Endothelial cell of umbilical vein (primary cell): ENCODE results near the gene PLCH1. TPM values are rescaled to one million over a fixed set of nuclear protein-coding genes. Genes with fewer than 3 reads are reported as not detected.

Experiments
- BruUV-seq: library from RNA; stranded (reverse); fragments of 400-500 nt; replicated peaks from 2 replicates; lab custom pipeline; 2021; lab: Mats Ljungman, UMichigan
- CTCF ChIA-PET: fragments of 300-600, 350-600 bp; sonication (Branson Sonifier 250); formaldehyde crosslinking; loops from one replicate; lab custom pipeline; 2021; ENCODE audit warnings: antibody characterized with exemption, inconsistent platforms; lab: Charles Lee
- POLR2A ChIA-PET: fragments of 300-600, 350-600 bp; sonication (Branson Sonifier 250); formaldehyde crosslinking; loops from one replicate; lab custom pipeline; 2021; ENCODE audit warnings: antibody characterized with exemption, inconsistent platforms; lab: Charles Lee
- DNase-seq: peaks from one replicate; pipeline ENCODE4 v3.0.0-alpha.2; 2011; ENCODE audit warnings: low read depth, low spot score
- FAIRE-seq: peaks from 2 replicates; lab custom pipeline; 2011; peaks lifted over from hg19 to GRCh38; lab: Jason Lieb, UNC
- H2AFZ ChIP-seq: 2 replicates; pipeline ENCODE4 v1.6.0; 2012; ENCODE audit warnings: low read depth, low read length, control low read depth, inconsistent platforms
- H3K27ac ChIP-seq: 2 replicates; pipeline ENCODE4 v1.5.1; 2011; ENCODE audit warnings: low read depth, mild to moderate bottlenecking, control low read depth, low read length, moderate library complexity; ENCODE audit not compliant: insufficient read depth
- H3K27me3 ChIP-seq, 2 experiments: 2 replicates each; pipeline versions ENCODE4 v1.6.0 to v1.6.1; 2011; ENCODE audit warnings: low read length in 2 of 2, mixed read lengths in 1 of 2; ENCODE audit not compliant: control insufficient read depth in 2 of 2, insufficient read depth in 2 of 2
- H3K36me3 ChIP-seq, 2 experiments: 2 replicates in 1 of 2; 3 replicates in 1 of 2; pipeline ENCODE4 v1.5.1; 2011; ENCODE audit warnings: low read length in 2 of 2, mild to moderate bottlenecking in 1 of 2, moderate library complexity in 1 of 2; ENCODE audit not compliant: control insufficient read depth in 2 of 2, insufficient read depth in 2 of 2; ENCODE audit errors: extremely low read depth in 1 of 2
- H3K4me1 ChIP-seq: 3 replicates; pipeline ENCODE4 v1.5.1; 2011; ENCODE audit warnings: mild to moderate bottlenecking, low read length; ENCODE audit not compliant: control insufficient read depth, insufficient read depth; ENCODE audit errors: extremely low read depth
- H3K4me2 ChIP-seq: 2 replicates; pipeline ENCODE4 v1.6.1; 2011; ENCODE audit warnings: low read length, control low read depth, mixed read lengths; ENCODE audit not compliant: insufficient read depth
- H3K4me3 ChIP-seq, 3 experiments: fragments of 200-600 bp in 1 of 3; sonication (generic), shearing (Covaris generic) in 1 of 3; replicated peaks in 1 of 3; 2 replicates each; pipeline ENCODE4 v1.5.1; 2011 to 2016; ENCODE audit warnings: control low read depth in 3 of 3, low read length in 3 of 3, mild to moderate bottlenecking in 2 of 3, inconsistent platforms in 1 of 3, low read depth in 1 of 3, moderate library complexity in 1 of 3; ENCODE audit not compliant: insufficient read depth in 1 of 3
- H3K79me2 ChIP-seq: 2 replicates; pipeline ENCODE4 v1.6.0; 2012; ENCODE audit warnings: low read length, inconsistent platforms; ENCODE audit not compliant: control insufficient read depth, insufficient read depth
- H3K9ac ChIP-seq: replicated peaks from 2 replicates; pipeline ENCODE3; 2011; ENCODE audit warnings: low read length, control low read depth; ENCODE audit not compliant: insufficient read depth; ENCODE audit errors: extremely low read depth
- H3K9me1 ChIP-seq: replicated peaks from 3 replicates; pipeline ENCODE4 v1.6.0; 2011; ENCODE audit warnings: mild to moderate bottlenecking, low read length; ENCODE audit not compliant: control insufficient read depth, insufficient read depth; ENCODE audit errors: extremely low read depth
- H3K9me3 ChIP-seq: replicated peaks from 2 replicates; pipeline ENCODE4 v1.5.1; 2012; ENCODE audit warnings: low read length, inconsistent platforms; ENCODE audit not compliant: control insufficient read depth, insufficient read depth
- H4K20me1 ChIP-seq: replicated peaks from 2 replicates; pipeline ENCODE3; 2011; ENCODE audit warnings: mild to moderate bottlenecking, low read length; ENCODE audit not compliant: control insufficient read depth, insufficient read depth; ENCODE audit errors: extremely low read depth
- EZH2 ChIP-seq: IDR thresholded peaks from 2 replicates; pipeline ENCODE4 v1.6.1; 2012; ENCODE audit warnings: borderline replicate concordance, low read depth, mild to moderate bottlenecking, moderate library complexity, low read length, inconsistent platforms; ENCODE audit not compliant: severe bottlenecking
- FOS ChIP-seq: IDR thresholded peaks from 2 replicates; pipeline ENCODE4 v1.6.1; 2011; ENCODE audit warnings: mild to moderate bottlenecking, low read length, moderate library complexity, borderline replicate concordance; ENCODE audit not compliant: insufficient read depth
- GATA2 ChIP-seq: IDR thresholded peaks from 2 replicates; pipeline ENCODE4 v1.7.0; 2011; ENCODE audit warnings: low read depth, mild to moderate bottlenecking, moderate library complexity, mixed read lengths, low read length; ENCODE audit not compliant: insufficient read length, insufficient read depth
- JUN ChIP-seq: IDR thresholded peaks from 2 replicates; pipeline ENCODE4 v1.6.1; 2011; ENCODE audit warnings: borderline replicate concordance, low read depth; ENCODE audit not compliant: insufficient read length, insufficient read depth
- MYC ChIP-seq: IDR thresholded peaks from one replicate; pipeline ENCODE4 v1.6.1; 2011; ENCODE audit warnings: mild to moderate bottlenecking, low read depth, low read length
- POLR2A ChIP-seq: IDR thresholded peaks from 2 replicates; pipeline ENCODE4 v1.6.1; 2012; ENCODE audit warnings: low read depth, mild to moderate bottlenecking, control low read depth, low read length
- POLR2AphosphoS5 ChIP-seq: IDR thresholded peaks from 2 replicates; pipeline ENCODE4 v1.6.1; 2012; ENCODE audit warnings: low read depth, mild to moderate bottlenecking, control low read depth, low read length, moderate library complexity; ENCODE audit not compliant: insufficient read depth
- dilution Hi-C: fragments of 300-500 bp; cut with MboI; formaldehyde crosslinking; loops from one replicate; pipeline ENCODE4 v1.15.0; 2019; ENCODE audit warnings: low sequenced_read_pairs; ENCODE audit not compliant: extremely low pct_ligation_motif_present
- intact Hi-C: fragments of 100-400 bp; cut with micrococcal nuclease; formaldehyde crosslinking; loops from one replicate; pipeline ENCODE4 v1.10.0; 2022
- polyA plus RNA-seq, 4 experiments: library from polyadenylated mRNA; depleted of rRNA in 3 of 4; stranded (reverse) in 3 of 4; unstranded in 1 of 4; fragments of >200 nt; gene quantifications; 2 replicates each; pipeline versions ENCODE4 v1.2.1 to v1.2.3, GENCODE V29; 2011 to 2012; ENCODE audit warnings: missing spikeins in 1 of 4
- total RNA-seq: library from RNA; stranded (reverse); gene quantifications from 2 replicates; pipeline ENCODE4 v1.2.3, GENCODE V29; 2021
- TF ChIP-seq, protein P1 (sequence below), 2 donors: IDR thresholded peaks; 1 replicate in 1 of 2; 2 replicates in 1 of 2; pipeline ENCODE4 v1.5.1; 2011; ENCODE audit warnings: low read length in 2 of 2, mild to moderate bottlenecking in 2 of 2, moderate library complexity in 2 of 2, control low read depth in 1 of 2, inconsistent platforms in 1 of 2, low read depth in 1 of 2; ENCODE audit not compliant: insufficient read depth in 1 of 2; ENCODE audit errors: extremely low read depth in 1 of 2
- TF ChIP-seq, protein P2 (sequence below): IDR thresholded peaks from 2 replicates; pipeline ENCODE4 v1.6.1; 2011; ENCODE audit not compliant: insufficient read depth, insufficient read length

Gene PLCH1
- total and polyA plus RNA-seq, 2 donors (not counting 3 experiments of a cell fraction or from before 2014, with no cell fraction given), result 0.03 TPM; not detected in 1

DNA sequence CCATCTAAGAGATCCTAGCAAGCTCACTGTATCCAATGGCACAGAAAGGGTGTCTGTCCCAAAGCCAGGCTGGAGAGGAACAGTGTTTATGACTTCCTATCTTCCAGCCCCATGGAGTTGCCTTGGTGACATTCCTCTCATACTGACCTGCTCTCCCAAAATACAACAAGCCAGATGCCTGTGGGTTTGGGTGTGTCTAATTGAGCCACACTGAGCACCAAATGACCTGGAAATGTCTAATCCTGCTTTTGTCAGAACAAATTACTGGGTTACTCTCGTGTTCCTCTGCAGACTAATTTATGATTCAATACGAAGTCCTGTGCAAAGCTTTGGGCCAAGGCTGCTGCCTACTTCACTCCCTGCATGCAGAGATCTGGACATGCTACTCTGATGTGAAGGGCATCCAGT, 353.3 kb downstream of the PLCH1 start:
- POLR2A ChIA-PET, result interaction anchor here (0.7 kb wide), 1 partner anchor 1763 kb away, joined by 3 read pairs; no protein-coding TSS in a partner anchor
- no peak overlapping the region for H2AFZ ChIP-seq
- DNase-seq, result no peak
- dilution Hi-C loops (no loop called here), intact Hi-C loops (no loop called here)
- H3K9me1 ChIP-seq, result no peaks in the 10 kb centered on the region
- H3K4me3 ChIP-seq, result no peak overlapping the region
- H3K36me3 ChIP-seq, result no peaks in the 10 kb centered on the region
- H3K27me3 ChIP-seq, result no peaks in the 10 kb centered on the region
- TF ChIP-seq MYC (no peak), POLR2A (no peak), JUN (no peak), GATA2 (no peak), POLR2AphosphoS5 (no peak), EZH2 (no peak), FOS (no peak)
- TF ChIP-seq, protein P1, sequence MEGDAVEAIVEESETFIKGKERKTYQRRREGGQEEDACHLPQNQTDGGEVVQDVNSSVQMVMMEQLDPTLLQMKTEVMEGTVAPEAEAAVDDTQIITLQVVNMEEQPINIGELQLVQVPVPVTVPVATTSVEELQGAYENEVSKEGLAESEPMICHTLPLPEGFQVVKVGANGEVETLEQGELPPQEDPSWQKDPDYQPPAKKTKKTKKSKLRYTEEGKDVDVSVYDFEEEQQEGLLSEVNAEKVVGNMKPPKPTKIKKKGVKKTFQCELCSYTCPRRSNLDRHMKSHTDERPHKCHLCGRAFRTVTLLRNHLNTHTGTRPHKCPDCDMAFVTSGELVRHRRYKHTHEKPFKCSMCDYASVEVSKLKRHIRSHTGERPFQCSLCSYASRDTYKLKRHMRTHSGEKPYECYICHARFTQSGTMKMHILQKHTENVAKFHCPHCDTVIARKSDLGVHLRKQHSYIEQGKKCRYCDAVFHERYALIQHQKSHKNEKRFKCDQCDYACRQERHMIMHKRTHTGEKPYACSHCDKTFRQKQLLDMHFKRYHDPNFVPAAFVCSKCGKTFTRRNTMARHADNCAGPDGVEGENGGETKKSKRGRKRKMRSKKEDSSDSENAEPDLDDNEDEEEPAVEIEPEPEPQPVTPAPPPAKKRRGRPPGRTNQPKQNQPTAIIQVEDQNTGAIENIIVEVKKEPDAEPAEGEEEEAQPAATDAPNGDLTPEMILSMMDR (IDR thresholded peaks at IDR 0.05; ENCODE audit: extremely low read depth in 1 of 2, insufficient read depth in 1 of 2, low read depth in 1 of 2, low read length in 2 of 2), result no peak
- TF ChIP-seq, protein P2, sequence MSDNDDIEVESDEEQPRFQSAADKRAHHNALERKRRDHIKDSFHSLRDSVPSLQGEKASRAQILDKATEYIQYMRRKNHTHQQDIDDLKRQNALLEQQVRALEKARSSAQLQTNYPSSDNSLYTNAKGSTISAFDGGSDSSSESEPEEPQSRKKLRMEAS, result no peak
- H4K20me1 ChIP-seq, result no peaks in the 10 kb centered on the region
- no peaks in the 10 kb centered on the region for H3K4me1 ChIP-seq
- H3K9ac ChIP-seq, result no peak overlapping the region
- FAIRE-seq, result no peak
- CTCF ChIA-PET, result interaction anchor here (1.0 to 1.3 kb wide), 2 partner anchors 10 to 311 kb away, joined by 3 read pairs; no protein-coding TSS in a partner anchor
- H3K9me3 ChIP-seq, result no peaks in the 10 kb centered on the region
- no TSS peak for BruUV-seq
- no peak overlapping the region for H3K27ac ChIP-seq
- H3K4me2 ChIP-seq, result no peak overlapping the region
- H3K79me2 ChIP-seq, result no peaks in the 10 kb centered on the region
